PFSK-1 (cell line): ENCODE measurements around the gene MPPED1.

Experiments used
- FOXP2 ChIP-seq: optimal IDR thresholded peaks from 2 replicates; pipeline ENCODE3; 2011; ENCODE audit warnings: borderline replicate concordance, control low read depth, inconsistent platforms; ENCODE audit not compliant: insufficient read depth; ENCODE audit errors: extremely low read length, extremely low read depth
- POLR2AphosphoS5 ChIP-seq: IDR thresholded peaks from 2 replicates; pipeline ENCODE4 v1.6.1; 2012; ENCODE audit warnings: low read depth, mild to moderate bottlenecking, control low read depth, low read length, moderate library complexity
- REST ChIP-seq, 2 experiments: IDR thresholded peaks; 2 replicates each; pipeline versions ENCODE4 v1.6.1 to v1.8.0; 2011 to 2012; ENCODE audit warnings: low read depth in 2 of 2, low read length in 2 of 2, control low read depth in 1 of 2, inconsistent platforms in 1 of 2, mild to moderate bottlenecking in 1 of 2, moderate library complexity in 1 of 2; ENCODE audit not compliant: insufficient read depth in 1 of 2
- SIN3A ChIP-seq: IDR thresholded peaks from 2 replicates; pipeline ENCODE4 v1.6.1; 2012; ENCODE audit warnings: mild to moderate bottlenecking, low read length, moderate library complexity, borderline replicate concordance; ENCODE audit not compliant: insufficient read depth
- TAF1 ChIP-seq: IDR thresholded peaks from 2 replicates; pipeline ENCODE4 v1.6.1; 2012; ENCODE audit warnings: low read length, control low read depth, borderline replicate concordance; ENCODE audit not compliant: insufficient read depth

Gene MPPED1

GRCh38 chr22:43457002-43457401, 45.2 kb downstream of the MPPED1 start:
- TF ChIP-seq FOXP2 (no peak), TAF1 (no peak), SIN3A (no peak), POLR2AphosphoS5 (no peak), REST (IDR thresholded peaks at IDR 0.05; ENCODE audit: insufficient read depth in 1 of 2, low read depth in 2 of 2, low read length in 2 of 2) (no peak)

- TF ChIP-seq REST (IDR thresholded peaks at IDR 0.05; ENCODE audit: insufficient read depth in 1 of 2, low read depth in 2 of 2, low read length in 2 of 2) (no peak), POLR2AphosphoS5 (no peak), SIN3A (no peak), TAF1 (no peak), FOXP2 (no peak)
Observed at GRCh38 chr22:43462701-43463100, 50.9 kb downstream of the MPPED1 start.

- TF ChIP-seq SIN3A (no peak), POLR2AphosphoS5 (no peak), REST (IDR thresholded peaks at IDR 0.05; ENCODE audit: insufficient read depth in 1 of 2, low read depth in 2 of 2, low read length in 2 of 2) (no peak), TAF1 (no peak), FOXP2 (no peak)
Observed at GRCh38 chr22:43464809-43465208, 53.0 kb downstream of the MPPED1 start.

GRCh38 chr22:43465291-43466015, 53.6 kb downstream of the MPPED1 start:
- TF ChIP-seq POLR2AphosphoS5 (no peak), FOXP2 (no peak), TAF1 (no peak), SIN3A (no peak), REST (IDR thresholded peaks at IDR 0.05; ENCODE audit: insufficient read depth in 1 of 2, low read depth in 2 of 2, low read length in 2 of 2) (no peak)

- no peak for TF ChIP-seq FOXP2
- no peak for TF ChIP-seq REST (IDR thresholded peaks at IDR 0.05; ENCODE audit: insufficient read depth in 1 of 2, low read depth in 2 of 2, low read length in 2 of 2)
- TF ChIP-seq POLR2AphosphoS5: no peak
- no peak for TF ChIP-seq TAF1
- no peak for TF ChIP-seq SIN3A
Observed at GRCh38 chr22:43466710-43467109, 54.9 kb downstream of the MPPED1 start.
